Gastrocnemius medialis (tissue), 4 donors: ENCODE results near the gene BHMT.

ENCODE experiments used
- POLR2A ChIP-seq, 2 donors: fragments of 450-650 bp; IDR thresholded peaks; one replicate each; pipeline ENCODE4 v1.6.1; 2017; ENCODE audit warnings: antibody characterized with exemption in 2 of 2, mild to moderate bottlenecking in 2 of 2, moderate library complexity in 2 of 2
- TF ChIP-seq, protein P1 (sequence below), 5 experiments: fragments of 450-650 bp in 3 of 5; fragments of 200-600 bp in 2 of 5; sonication (generic) in 2 of 5; IDR thresholded peaks in 4 of 5; conservative IDR thresholded peaks in 1 of 5; 1 replicate in 4 of 5; 2 replicates in 1 of 5; pipeline ENCODE4 v1.5.1; 2016 to 2019; ENCODE audit warnings: antibody characterized with exemption in 5 of 5, mild to moderate bottlenecking in 3 of 5, moderate library complexity in 3 of 5

DNA sequence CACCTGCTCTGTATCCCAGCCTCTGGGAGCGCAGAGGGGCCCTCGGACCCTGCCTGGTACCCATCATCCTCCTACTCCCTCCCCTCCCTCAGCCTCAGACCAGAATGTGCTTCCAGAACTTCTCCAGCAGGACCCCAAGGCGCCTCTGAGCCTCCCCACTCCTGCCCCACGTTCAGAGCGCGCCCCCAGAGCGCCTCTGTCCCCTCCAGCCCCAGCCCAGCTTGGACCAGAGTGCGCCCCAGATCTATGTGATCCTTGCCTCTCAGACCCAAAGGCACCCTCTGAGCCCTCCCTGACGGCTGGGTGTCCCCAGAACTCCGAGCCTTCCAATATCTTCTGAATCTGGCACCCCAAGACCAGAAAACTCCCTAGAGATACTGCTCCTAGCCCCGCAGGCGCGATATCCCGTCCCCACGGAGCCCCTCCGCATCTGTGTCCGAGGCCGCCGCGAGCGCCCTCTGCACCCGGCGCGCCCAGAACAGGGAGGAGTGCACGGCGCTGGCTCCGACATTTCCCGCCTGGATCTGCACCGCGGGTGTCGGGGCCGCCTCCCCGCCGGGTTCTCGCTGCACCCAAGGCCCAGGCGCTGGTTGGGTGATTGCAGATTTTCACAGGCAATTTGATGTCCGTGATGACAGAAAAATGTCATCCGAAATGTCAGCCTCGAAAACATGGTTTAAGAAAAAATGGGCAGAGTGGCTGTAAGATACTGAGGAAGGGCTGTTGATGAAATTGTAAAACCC lies 522 bp downstream of the BHMT start:
- TF ChIP-seq, protein P1, sequence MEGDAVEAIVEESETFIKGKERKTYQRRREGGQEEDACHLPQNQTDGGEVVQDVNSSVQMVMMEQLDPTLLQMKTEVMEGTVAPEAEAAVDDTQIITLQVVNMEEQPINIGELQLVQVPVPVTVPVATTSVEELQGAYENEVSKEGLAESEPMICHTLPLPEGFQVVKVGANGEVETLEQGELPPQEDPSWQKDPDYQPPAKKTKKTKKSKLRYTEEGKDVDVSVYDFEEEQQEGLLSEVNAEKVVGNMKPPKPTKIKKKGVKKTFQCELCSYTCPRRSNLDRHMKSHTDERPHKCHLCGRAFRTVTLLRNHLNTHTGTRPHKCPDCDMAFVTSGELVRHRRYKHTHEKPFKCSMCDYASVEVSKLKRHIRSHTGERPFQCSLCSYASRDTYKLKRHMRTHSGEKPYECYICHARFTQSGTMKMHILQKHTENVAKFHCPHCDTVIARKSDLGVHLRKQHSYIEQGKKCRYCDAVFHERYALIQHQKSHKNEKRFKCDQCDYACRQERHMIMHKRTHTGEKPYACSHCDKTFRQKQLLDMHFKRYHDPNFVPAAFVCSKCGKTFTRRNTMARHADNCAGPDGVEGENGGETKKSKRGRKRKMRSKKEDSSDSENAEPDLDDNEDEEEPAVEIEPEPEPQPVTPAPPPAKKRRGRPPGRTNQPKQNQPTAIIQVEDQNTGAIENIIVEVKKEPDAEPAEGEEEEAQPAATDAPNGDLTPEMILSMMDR (IDR thresholded peaks at IDR 0.05 in 4 of 5, conservative IDR thresholded peaks at IDR 0.05 in 1 of 5) = no peak
- no peak for TF ChIP-seq POLR2A (IDR thresholded peaks at IDR 0.05)
